Measurements from ENCODE around the gene MAPKAPK2.

- TF ChIP-seq, protein P1, sequence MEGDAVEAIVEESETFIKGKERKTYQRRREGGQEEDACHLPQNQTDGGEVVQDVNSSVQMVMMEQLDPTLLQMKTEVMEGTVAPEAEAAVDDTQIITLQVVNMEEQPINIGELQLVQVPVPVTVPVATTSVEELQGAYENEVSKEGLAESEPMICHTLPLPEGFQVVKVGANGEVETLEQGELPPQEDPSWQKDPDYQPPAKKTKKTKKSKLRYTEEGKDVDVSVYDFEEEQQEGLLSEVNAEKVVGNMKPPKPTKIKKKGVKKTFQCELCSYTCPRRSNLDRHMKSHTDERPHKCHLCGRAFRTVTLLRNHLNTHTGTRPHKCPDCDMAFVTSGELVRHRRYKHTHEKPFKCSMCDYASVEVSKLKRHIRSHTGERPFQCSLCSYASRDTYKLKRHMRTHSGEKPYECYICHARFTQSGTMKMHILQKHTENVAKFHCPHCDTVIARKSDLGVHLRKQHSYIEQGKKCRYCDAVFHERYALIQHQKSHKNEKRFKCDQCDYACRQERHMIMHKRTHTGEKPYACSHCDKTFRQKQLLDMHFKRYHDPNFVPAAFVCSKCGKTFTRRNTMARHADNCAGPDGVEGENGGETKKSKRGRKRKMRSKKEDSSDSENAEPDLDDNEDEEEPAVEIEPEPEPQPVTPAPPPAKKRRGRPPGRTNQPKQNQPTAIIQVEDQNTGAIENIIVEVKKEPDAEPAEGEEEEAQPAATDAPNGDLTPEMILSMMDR (IDR thresholded peaks at IDR 0.05; ENCODE audit: poor library complexity): no peak
- no peak for TF ChIP-seq EZH2 (IDR thresholded peaks at IDR 0.05; ENCODE audit: borderline replicate concordance)
Measured at GRCh38 chr1:206654828-206655227, 29.9 kb upstream of the MAPKAPK2 start.

All from hepatocyte (in vitro differentiated cells).